GM19238 (cell line): Measurements from ENCODE around the gene MMP24.

ENCODE experiments used
- DNase-seq: peaks from one replicate; pipeline ENCODE4 v3.0.0; 2011; ENCODE audit warnings: low spot score; ENCODE audit not compliant: insufficient read length

MMP24 gene

GRCh38 chr20:35293303-35294292, 67.1 kb downstream of the MMP24 start:
- DNase-seq, result no peak

GRCh38 chr20:35294293-35294685, 67.8 kb downstream of the MMP24 start:
- DNase-seq, result no peak

DNA sequence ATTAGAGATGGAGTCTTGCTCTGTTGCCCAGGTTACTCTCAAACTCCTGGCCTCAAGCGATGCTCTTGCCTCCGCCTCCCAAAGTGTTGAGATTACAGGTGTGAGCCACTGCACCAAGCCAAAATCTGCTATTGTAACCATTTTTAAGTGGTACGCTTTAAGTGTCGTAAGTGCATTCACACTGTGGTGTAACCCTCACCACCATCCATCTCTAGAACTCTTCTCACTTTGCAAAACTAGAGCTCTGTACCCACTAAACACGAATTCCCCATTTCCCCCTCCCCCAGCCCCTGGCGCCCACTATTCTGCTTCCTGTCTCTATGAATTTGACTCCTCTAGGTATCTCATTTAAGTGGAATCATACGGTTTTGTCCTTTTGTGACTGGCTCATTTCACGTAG, 68.6 kb downstream of the MMP24 start:
- DNase-seq, result no peak

DNA sequence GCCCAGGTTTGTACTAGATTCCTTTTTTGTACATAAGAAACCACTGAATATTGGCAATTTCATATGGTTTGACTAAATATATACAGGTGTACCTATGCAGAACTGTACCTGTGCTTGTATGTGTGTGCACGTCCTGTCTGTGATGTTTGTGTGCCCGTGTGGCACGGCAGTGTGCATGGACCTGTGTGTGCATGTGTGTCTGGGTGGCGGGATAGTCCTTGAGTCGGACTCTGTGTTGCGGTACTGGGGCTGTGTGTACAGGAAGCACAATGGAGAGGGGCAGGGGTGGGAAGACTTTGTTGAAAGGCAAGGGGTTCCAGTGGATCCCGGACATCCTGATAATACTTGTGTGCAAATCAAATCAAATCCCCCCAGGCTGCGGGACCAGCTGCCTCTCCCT, 69.2 kb downstream of the MMP24 start:
- DNase-seq, result no peak

- no peak for DNase-seq
Measured at GRCh38 chr20:35296101-35296554, 69.6 kb downstream of the MMP24 start.

DNA sequence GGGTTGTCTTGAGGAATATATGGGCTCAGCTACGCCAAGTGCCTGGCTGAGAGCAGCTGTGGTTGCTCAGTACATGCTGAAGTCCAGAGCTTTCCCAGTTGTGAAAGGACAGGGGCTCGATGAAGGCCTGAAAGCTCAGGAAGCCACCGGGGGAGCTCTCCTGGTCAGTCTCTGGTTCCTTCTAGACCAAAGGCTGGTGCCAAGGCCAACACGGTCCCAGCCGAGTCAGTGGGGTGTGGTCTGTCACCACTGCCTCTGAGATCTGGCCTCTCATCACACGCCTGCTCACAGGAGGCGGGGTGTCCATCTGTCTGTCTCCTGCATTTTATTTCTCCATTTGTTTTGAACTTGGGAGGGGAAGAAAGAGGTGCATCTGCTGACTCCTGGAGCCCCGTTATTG, 70.7 kb downstream of the MMP24 start:
- DNase-seq, result no peak

DNA sequence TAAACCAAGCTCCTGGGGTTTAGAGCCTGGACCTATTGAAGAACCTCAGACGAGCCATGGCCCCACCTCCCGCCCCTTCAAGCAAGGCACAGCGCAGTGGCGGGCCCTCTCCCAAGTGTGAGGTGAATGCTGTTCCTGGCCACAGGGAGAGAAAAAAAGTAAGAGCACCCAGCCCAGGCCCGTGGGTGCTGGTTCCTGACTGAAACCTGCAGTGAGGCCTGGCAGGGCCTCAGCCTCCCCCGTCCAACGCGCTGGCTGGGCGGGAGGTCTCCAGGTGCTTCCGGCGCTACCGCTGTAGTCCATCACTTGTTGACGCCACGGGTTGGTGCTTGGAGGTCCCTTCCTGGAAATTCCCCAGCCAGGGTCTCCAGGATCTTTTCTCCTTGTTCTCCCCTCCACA, 71.2 kb downstream of the MMP24 start:
- DNase-seq, result no peak

DNA sequence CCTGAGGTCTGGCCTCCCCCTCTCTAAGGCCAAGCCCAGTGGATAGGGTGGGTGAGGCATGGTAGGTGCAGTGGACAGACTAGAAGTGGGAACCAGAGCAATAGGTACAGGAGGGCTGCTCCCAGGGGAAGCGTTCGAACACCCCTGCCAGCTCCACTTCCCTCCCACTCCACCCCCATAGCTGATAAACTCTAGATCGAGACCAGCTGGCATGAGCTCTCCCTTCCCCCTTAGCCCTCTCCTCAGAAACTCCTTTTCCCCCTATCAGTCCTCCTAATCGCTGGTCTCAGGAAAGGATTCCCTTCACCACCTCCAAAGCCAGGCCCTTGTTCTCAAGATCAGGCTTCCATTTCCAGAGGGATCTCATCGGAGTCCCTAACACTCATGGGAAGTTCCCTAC, 71.8 kb downstream of the MMP24 start:
- DNase-seq, result no peak

GRCh38 chr20:35299780-35300179, 73.3 kb downstream of the MMP24 start:
- DNase-seq, result no peak

DNA sequence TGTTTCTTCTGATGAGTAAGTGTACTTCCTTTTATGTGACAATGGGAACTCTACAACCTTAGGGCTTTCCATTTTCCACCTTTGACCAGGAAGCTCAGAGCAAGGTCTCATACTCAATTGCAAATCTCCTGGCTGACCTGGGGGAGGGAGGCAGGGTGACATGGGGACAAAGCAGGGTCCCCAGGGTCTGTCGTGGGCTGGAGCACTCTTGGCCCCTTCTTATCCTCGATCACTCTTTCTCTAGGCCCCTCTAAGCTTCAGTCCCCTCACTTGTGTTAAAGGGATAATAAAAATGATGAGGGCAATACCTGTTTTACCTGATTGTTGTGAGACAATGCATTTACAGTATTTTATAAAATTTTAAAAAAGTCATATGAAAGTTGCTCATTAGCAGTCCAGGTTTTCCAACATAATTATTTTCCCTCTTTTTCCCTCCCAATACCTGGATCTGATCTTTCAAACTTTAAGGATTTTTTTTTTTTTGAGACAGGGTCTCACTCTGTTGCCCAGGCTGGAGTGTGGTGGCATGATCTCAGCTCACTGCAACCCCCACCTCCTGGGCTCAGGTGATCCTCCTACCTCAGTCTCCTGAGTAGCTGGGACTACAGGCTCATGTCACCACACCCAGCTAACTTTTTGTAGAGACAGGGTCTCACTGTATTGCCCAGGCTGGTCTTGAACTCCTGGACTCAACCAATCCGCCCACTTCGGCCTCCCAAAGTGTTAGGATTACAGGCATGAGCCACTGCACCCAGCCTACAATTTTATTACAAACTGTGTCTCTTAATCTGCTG, 74.2 kb downstream of the MMP24 start:
- DNase-seq, result no peak

GRCh38 chr20:35301426-35301825, 74.9 kb downstream of the MMP24 start:
- no peak for DNase-seq

- no peak for DNase-seq
Measured at GRCh38 chr20:35302421-35303335, 76.2 kb downstream of the MMP24 start.

GRCh38 chr20:35303382-35303734, 76.9 kb downstream of the MMP24 start:
- no peak for DNase-seq

- peak; percentile 85 for DNase-seq
Measured at GRCh38 chr20:35303735-35304491, 77.4 kb downstream of the MMP24 start.

DNA sequence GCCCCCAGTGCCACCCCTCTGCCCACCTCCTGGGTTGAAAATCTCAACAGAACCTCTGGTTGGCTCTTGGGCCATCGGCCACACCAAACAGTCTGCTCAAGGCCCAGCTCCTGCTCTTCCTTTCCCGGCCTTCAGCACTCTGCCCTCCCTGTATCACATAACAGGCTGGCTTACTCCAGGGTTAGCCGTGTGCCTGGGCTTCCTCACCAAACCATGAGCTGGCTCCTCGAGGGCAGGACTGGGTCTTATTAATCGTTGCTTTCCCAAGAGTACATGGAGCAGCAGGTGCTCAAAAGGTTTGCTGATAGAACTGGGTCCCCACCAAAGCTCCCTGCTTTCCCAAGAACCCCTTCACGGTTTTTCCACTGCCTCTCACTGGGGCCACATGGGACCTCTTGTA, 78.5 kb downstream of the MMP24 start:
- DNase-seq, result no peak

DNA sequence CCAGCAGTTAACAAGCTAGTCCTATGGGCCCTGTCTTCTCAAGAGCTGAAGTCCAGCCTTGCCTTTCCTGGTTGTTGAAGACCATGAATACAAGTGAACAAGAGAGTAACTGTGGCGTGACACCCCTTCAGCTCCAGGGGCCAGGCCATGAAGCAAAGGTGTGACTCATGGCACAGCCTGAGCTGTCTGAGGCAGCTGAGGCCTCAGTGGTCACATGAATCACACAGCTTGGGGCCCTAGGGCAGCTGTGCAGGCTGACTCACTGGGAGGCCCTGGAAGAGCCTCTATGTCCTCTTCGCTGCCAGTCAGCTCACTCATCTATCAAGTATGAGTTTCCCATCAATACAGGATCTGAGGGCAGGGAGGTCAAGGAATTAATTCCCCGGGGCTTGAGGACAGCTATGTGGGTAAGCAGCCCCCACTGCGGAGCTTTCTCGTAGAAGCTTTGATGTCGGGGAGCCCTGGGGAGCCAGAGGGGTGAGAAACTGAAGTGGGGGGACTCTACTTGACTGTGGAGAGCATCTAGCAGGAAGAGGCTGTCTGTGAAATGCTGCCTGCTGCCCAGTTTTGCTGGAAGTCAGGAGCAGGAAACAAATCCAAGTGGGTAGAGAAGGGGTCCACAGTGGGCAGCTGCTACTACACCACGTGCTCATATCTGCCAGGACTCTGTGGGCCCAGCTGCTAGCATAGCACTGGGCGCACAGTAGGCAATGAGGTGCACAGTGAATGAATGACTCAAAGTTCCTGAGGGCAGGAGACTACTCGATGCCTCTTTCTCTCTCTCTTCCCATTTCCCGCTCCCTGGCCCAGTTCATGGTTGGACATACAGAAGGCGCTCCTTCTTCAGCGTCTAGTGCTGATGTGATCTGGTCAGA, 79.4 kb downstream of the MMP24 start:
- no peak for DNase-seq

DNA sequence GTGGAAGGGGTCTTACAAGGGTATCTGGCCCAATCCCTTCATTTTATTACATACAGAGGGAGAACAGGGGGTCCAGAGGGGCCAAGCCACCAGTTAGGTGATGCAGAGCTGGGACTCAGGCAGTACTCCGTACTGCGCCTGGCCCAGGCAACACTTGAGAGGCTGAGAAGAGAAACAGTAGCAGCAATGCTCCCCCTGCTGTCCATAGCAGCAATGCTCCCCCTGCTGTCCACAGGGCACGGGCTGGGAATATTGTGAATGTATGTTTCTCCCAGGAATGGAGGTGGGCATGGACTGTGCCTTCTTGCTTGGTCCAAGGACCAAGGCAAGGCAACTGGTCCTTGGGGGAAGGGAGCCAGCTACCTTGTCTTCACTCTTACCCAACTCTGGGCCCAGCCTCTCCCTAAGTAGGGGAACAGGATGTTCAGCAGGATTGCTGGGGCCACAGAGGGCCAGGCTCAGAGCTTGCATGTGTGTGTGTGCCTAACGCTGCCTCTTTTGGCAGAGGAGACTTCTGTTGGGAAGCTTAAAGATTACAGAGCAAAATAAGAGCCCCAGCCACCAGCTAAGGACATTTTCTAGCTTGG, 80.5 kb downstream of the MMP24 start:
- DNase-seq, result no peak

DNA sequence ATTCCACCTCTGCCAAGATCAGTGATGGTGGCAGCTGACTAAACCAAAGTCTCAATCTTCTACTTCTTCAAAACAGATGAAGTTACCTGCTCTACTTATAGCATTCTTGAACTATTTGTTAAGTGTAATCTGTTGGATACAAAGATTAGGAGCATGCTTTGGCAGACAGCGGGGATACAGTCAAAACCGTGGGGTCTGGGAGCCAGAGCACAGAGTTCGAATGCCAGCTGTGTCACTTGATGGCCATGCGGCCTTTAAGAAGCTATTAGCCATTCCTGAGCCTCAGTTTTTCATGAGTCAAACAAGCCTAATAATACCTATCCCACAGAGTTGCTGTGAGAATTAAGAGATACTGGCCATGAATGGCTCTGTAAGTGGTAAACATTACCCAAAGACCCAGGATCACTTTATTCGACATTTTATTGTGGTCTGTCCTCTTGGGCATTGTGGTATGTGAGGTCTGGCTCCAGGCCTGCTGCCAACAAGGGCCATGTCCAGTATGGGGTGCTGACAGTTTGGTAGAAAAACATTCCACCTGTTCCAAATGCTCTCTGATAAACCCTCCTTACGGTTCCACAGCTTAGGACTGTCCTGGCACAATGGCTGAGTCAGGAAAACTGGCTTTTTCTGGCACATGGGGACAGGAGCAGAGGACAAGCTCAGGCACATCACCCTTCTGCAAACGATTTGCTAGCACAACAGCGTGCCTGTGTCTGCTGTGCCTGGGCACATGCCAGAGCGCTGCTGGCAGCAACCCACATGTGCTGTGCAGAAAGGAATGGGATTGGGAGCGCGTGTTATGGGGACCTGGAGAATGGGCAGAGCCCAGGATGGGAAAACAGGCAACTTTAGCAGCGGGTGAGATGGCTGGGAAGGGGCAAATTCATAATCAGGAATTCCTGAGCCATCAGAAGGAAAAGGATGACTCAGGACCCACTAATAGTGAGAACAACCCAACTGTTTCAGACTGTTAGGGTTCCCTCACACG, 81.5 kb downstream of the MMP24 start:
- DNase-seq, result no peak
